ENCODE results near the gene MARK4.

DNA sequence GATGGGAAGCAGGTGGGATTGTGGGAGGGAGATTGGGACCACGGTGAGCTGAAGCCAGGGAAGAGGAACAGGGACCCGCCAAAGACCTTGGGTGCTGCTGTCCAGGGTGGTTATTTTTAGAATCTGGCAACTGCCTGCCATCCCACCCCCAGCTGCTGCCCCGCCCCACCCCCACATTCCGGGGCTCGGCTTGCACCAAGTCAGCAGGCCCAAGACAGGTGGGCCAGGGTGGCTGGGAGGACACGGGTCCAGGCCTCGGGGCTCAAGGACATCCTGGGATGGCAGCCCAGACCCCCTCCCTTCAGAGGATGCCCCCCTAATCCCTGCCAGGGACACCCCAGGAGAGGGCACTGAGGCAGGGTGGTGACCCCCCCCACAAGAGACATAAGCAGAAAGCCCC is 70.8 kb downstream of the MARK4 start:
- TF ChIP-seq, protein P1, sequence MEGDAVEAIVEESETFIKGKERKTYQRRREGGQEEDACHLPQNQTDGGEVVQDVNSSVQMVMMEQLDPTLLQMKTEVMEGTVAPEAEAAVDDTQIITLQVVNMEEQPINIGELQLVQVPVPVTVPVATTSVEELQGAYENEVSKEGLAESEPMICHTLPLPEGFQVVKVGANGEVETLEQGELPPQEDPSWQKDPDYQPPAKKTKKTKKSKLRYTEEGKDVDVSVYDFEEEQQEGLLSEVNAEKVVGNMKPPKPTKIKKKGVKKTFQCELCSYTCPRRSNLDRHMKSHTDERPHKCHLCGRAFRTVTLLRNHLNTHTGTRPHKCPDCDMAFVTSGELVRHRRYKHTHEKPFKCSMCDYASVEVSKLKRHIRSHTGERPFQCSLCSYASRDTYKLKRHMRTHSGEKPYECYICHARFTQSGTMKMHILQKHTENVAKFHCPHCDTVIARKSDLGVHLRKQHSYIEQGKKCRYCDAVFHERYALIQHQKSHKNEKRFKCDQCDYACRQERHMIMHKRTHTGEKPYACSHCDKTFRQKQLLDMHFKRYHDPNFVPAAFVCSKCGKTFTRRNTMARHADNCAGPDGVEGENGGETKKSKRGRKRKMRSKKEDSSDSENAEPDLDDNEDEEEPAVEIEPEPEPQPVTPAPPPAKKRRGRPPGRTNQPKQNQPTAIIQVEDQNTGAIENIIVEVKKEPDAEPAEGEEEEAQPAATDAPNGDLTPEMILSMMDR (IDR thresholded peaks at IDR 0.05 in 8 of 11, conservative IDR thresholded peaks at IDR 0.05 in 3 of 11): no peak
- TF ChIP-seq POLR2AphosphoS5 (IDR thresholded peaks at IDR 0.05): no peak

Measured in spleen (tissue), 7 donors.